Ishikawa (cell line): ENCODE data around the gene SSUH2.

Experiments
- CEBPB ChIP-seq: IDR thresholded peaks from 2 replicates; pipeline ENCODE4 v1.6.1; 2012
- CREB1 ChIP-seq: IDR thresholded peaks from 2 replicates; pipeline ENCODE4 v1.6.1; 2012; ENCODE audit warnings: low read depth
- EGR1 ChIP-seq: IDR thresholded peaks from 2 replicates; pipeline ENCODE4 v1.6.1; 2012
- EP300 ChIP-seq: IDR thresholded peaks from 2 replicates; pipeline ENCODE4 v1.6.1; 2012; ENCODE audit warnings: borderline replicate concordance
- FOXM1 ChIP-seq: IDR thresholded peaks from 2 replicates; pipeline ENCODE4 v1.6.1; 2012; ENCODE audit warnings: low read depth, borderline replicate concordance
- NFIC ChIP-seq: IDR thresholded peaks from 2 replicates; pipeline ENCODE4 v1.6.1; 2012
- RAD21 ChIP-seq: IDR thresholded peaks from 2 replicates; pipeline ENCODE4 v1.6.1; 2012; ENCODE audit warnings: low read depth
- TAF1 ChIP-seq: IDR thresholded peaks from 2 replicates; pipeline ENCODE4 v1.6.1; 2012; ENCODE audit warnings: low read depth, mild to moderate bottlenecking
- TCF12 ChIP-seq: IDR thresholded peaks from 2 replicates; pipeline ENCODE4 v1.6.1; 2012; ENCODE audit warnings: low read depth
- TEAD4 ChIP-seq: IDR thresholded peaks from 2 replicates; pipeline ENCODE4 v1.6.1; 2012
- YY1 ChIP-seq: IDR thresholded peaks from 2 replicates; pipeline ENCODE4 v1.6.1; 2012; ENCODE audit warnings: low read depth
- ZBTB7A ChIP-seq: IDR thresholded peaks from 2 replicates; pipeline ENCODE4 v1.6.1; 2012; ENCODE audit warnings: low read depth
- TF ChIP-seq, protein P1 (sequence below): IDR thresholded peaks from 2 replicates; pipeline ENCODE4 v1.6.1; 2012
- TF ChIP-seq, protein P2 (sequence below): IDR thresholded peaks from 2 replicates; pipeline ENCODE4 v1.6.1; 2012; ENCODE audit warnings: low read depth, mild to moderate bottlenecking
- TF ChIP-seq, protein P3 (sequence below): IDR thresholded peaks from 2 replicates; pipeline ENCODE4 v1.6.1; 2012

The SSUH2 gene

DNA sequence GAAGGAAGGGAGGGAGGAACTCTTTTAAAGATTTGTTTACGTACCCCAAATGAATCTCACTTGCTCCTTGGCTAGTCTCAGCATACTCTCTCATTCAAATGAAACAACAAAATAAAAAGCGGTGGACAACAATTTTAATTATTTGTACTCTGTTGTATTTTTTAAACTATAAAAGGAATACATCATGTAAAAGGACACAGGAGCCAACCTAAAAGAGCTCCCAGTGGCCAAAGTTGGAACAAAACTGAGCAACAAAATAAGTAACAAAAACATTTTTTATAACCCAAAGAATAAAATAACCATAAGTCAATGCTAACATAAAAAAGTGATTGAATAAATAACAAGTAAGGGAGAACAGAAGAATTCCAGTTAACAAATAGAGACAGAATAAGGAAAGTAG, 24.4 kb upstream of the SSUH2 start:
- TF ChIP-seq, protein P1, sequence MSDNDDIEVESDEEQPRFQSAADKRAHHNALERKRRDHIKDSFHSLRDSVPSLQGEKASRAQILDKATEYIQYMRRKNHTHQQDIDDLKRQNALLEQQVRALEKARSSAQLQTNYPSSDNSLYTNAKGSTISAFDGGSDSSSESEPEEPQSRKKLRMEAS, result no peak
- TF ChIP-seq, protein P2, sequence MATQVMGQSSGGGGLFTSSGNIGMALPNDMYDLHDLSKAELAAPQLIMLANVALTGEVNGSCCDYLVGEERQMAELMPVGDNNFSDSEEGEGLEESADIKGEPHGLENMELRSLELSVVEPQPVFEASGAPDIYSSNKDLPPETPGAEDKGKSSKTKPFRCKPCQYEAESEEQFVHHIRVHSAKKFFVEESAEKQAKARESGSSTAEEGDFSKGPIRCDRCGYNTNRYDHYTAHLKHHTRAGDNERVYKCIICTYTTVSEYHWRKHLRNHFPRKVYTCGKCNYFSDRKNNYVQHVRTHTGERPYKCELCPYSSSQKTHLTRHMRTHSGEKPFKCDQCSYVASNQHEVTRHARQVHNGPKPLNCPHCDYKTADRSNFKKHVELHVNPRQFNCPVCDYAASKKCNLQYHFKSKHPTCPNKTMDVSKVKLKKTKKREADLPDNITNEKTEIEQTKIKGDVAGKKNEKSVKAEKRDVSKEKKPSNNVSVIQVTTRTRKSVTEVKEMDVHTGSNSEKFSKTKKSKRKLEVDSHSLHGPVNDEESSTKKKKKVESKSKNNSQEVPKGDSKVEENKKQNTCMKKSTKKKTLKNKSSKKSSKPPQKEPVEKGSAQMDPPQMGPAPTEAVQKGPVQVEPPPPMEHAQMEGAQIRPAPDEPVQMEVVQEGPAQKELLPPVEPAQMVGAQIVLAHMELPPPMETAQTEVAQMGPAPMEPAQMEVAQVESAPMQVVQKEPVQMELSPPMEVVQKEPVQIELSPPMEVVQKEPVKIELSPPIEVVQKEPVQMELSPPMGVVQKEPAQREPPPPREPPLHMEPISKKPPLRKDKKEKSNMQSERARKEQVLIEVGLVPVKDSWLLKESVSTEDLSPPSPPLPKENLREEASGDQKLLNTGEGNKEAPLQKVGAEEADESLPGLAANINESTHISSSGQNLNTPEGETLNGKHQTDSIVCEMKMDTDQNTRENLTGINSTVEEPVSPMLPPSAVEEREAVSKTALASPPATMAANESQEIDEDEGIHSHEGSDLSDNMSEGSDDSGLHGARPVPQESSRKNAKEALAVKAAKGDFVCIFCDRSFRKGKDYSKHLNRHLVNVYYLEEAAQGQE, result no peak
- TF ChIP-seq NFIC (no peak), TCF12 (no peak), EGR1 (no peak), YY1 (no peak), ZBTB7A (no peak), RAD21 (no peak), CREB1 (no peak), FOXM1 (no peak), EP300 (no peak), TEAD4 (no peak)
- TF ChIP-seq, protein P3, sequence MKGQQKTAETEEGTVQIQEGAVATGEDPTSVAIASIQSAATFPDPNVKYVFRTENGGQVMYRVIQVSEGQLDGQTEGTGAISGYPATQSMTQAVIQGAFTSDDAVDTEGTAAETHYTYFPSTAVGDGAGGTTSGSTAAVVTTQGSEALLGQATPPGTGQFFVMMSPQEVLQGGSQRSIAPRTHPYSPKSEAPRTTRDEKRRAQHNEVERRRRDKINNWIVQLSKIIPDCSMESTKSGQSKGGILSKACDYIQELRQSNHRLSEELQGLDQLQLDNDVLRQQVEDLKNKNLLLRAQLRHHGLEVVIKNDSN, result no peak

DNA sequence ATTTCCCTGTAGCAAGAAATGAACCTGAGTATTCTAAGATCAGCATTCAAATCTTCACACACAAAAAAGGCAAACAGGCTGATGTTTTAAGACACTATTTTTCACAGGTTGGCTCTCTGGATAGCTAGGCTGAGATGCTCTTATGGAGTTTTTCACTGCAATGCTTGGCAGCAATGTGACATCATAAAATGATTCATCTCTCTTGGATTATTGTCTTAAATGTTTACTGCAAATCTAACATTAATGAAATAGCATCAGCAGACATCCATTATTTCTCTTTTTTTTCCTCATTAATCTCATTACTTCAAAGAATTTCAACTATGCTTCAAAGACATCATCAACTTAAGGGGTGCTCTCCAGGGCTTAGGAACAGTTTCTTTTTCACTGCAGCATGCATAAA, 23.6 kb upstream of the SSUH2 start:
- TF ChIP-seq TAF1 (no peak), TEAD4 (no peak), CREB1 (no peak), EP300 (no peak), EGR1 (no peak), CEBPB (no peak), NFIC (no peak), RAD21 (no peak), FOXM1 (no peak), TCF12 (no peak)

- TF ChIP-seq CEBPB, result no peak
- TF ChIP-seq ZBTB7A, result no peak
- TF ChIP-seq, protein P3, result no peak
- TF ChIP-seq EP300, result no peak
- no peak for TF ChIP-seq TAF1
- no peak for TF ChIP-seq FOXM1
Observed at GRCh38 chr3:8667463-8668091, 23.0 kb upstream of the SSUH2 start.

- TF ChIP-seq ZBTB7A, result no peak
- TF ChIP-seq RAD21, result no peak
- TF ChIP-seq CEBPB, result no peak
- no peak for TF ChIP-seq EGR1
- no peak for TF ChIP-seq NFIC
- TF ChIP-seq, protein P2, result no peak
- TF ChIP-seq YY1, result no peak
- no peak for TF ChIP-seq EP300
- TF ChIP-seq, protein P3, result no peak
- no peak for TF ChIP-seq FOXM1
- TF ChIP-seq, protein P1, result no peak
- no peak for TF ChIP-seq CREB1
- no peak for TF ChIP-seq TEAD4
- TF ChIP-seq TCF12, result no peak
- no peak for TF ChIP-seq TAF1
Observed at GRCh38 chr3:8665407-8665896, 20.9 kb upstream of the SSUH2 start.

DNA sequence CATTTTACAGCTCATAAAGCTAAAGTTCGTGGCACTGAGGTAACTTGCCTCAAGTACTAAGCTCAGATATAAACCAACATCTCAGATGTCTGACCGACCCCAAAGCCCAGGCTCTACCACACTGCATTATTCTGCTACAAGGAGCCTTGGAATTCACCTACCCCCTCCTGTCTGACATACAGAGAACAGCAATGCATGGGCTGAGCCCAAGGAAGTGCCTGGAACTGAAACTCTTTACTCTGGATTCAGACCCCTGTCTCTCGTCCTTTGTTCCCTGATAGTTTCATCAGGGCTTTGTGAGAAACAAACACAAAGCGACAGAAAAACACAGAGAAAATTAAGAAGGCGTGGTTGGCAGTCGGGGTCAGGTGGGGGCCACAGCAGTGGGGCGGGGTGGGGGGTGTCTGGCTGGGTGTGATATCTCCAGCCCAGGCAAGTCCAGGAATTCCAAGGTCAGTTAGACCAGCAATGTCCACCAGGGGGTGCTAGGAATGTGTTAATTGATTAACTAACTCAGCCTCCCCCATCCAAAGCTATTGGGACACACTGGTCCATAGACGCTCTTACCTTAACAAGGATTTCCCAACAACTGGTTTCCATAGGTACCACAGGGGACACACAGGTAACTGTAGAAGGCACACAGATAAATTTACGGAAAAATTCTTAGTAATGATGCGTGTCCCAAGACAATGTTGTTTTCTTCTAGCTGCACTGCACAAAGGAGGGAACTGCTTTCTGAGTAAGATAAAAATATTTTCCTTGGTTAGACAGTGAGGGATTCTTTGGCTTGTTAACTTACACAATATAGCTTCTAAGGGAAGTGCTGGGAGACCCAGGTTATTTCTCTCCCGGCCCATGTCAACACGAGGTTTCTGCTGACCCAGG, 18.8 kb upstream of the SSUH2 start:
- peak; percentile 76 for TF ChIP-seq RAD21
- TF ChIP-seq TAF1, result no peak
- TF ChIP-seq TEAD4, result peak; percentile 67; the same call in 1 of the 2 replicates
